AG10803 (cell line): Measurements from ENCODE around the gene LILRB3.
"Not testable (repeated sequence)": the region's sequence is repeated elsewhere in the genome, so short reads cannot be mapped to it uniquely, and the experiment has no call there.

Experiments
- DNase-seq: peaks from one replicate; pipeline ENCODE4 v3.0.0; 2010; ENCODE audit warnings: low read depth
- H3K4me3 ChIP-seq: 2 replicates; pipeline ENCODE4 v1.5.1; 2011; ENCODE audit warnings: mild to moderate bottlenecking, low read length, control low read depth
- CTCF ChIP-seq: conservative IDR thresholded peaks from 2 replicates; pipeline ENCODE4 v1.5.1; 2011; ENCODE audit warnings: mild to moderate bottlenecking, low read length, control low read depth, inconsistent platforms

The LILRB3 gene

GRCh38 chr19:54231077-54231931, 8.5 kb upstream of the LILRB3 start:
- H3K4me3 ChIP-seq: no peak overlapping the region
- DNase-seq: peak; percentile 68
- peak; percentile 94 for TF ChIP-seq CTCF

DNA sequence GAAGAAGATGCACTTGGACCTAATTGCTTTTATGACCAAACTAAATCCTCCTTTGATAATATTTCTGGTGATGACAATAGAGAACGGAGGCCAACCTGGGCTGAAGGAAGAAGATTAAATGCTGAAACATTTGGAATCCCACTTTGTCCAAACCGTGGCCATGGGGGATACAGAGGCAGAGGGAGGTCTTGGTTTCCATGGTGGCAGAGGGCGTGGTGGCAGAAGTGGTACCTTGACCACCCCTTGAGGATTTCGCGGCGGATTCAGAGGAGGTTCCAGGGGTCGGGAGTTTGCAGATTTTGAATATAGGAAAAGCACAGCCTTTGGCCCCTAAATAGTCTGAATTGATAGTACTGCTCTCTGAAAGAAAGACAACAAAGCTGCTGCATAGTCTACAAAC, 7.2 kb upstream of the LILRB3 start:
- TF ChIP-seq CTCF: no peak
- no peak for DNase-seq

GRCh38 chr19:54229146-54229545, 6.3 kb upstream of the LILRB3 start:
- TF ChIP-seq CTCF: no peak
- no peak for DNase-seq
- H3K4me3 ChIP-seq: no peak overlapping the region

More for the DNA sequence above, 7.2 kb upstream of the LILRB3 start:
- no peak overlapping the region for H3K4me3 ChIP-seq

DNA sequence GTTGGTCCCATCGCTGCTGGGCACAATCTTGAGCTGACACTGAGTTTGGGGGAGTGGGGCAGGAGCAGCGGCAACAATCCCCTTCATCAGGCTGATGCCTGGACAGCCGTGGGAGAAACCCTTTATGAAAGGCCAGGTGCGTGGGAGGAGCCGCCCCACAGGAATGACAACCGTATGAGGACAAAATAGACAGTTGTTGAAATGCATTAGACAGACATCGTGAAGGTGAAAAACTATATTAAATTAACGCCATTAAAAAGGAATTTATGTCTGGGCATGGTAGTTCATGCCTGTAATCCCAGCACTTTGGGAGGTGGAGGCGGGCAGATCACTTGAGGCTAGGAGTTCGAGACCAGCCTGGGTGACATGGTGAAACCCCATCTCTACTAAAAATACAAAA, 1.8 kb upstream of the LILRB3 start:
- not testable (repeated sequence) for DNase-seq, H3K4me3 ChIP-seq

GRCh38 chr19:54223937-54224281, 1.1 kb upstream of the LILRB3 start:
- DNase-seq, H3K4me3 ChIP-seq: not testable (repeated sequence)

GRCh38 chr19:54223277-54223936, 600 bp upstream of the LILRB3 start:
- not testable (repeated sequence) for DNase-seq, H3K4me3 ChIP-seq

- not testable (repeated sequence) for DNase-seq
Observed at GRCh38 chr19:54221947-54222346, 860 bp downstream of the LILRB3 start.

DNA sequence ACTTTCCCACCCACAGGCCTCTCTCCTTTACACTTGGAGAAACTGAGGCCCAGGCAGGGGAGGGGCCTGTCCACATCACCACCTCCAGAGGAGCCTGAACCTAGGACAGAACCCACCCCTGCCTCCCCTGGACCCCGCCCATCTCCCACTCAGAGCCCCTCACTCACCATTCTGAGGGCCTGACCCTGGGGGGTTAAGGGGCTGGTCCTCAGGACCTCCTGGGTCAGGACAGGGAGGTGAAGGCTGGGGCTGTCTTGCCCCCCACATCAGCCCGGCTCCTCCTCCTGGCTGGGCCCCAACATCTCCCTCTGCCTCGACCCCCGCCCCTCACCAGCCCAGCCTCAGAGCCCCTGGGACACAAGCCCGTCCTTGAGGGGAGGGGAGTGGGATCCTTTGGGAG, 3.1 kb downstream of the LILRB3 start:
- not testable (repeated sequence) for DNase-seq

More at GRCh38 chr19:54221947-54222346, 860 bp downstream of the LILRB3 start:
- H3K4me3 ChIP-seq: not testable (repeated sequence)

DNA sequence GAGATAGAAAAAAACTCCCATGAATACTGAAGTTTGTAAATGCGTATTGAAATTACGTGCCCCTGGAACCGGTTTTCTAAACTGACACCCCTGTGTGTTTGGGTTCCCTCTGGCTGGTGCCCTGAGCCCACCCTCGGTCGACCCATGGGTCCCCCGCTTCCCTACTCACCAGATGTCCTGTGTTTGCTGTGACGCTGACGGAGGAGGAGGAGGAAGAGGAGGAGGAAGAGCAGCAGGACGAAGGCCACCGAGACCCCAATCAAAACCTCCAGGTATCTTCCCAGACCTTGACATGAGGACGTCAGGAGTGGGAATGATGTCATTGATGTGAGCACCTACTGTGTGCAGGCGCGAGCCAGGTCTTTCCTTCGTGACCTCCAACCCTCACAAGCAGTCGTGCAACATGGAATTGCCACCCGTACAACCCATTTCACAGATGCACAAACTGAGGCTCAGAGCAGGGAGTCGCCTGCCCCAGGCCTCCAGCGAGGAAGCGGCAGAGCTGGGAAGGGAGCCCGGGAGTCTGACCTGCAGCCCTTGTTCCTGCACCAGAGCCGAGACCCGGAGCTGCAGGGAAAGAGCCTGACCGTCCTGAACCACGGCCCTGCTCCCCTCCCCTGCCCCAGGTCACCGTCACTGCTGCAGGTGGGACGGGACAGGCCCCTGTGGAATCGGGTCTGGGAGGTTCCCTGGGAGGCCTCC, 3.7 kb downstream of the LILRB3 start:
- no peak for TF ChIP-seq CTCF
- no peak for DNase-seq
- no peak overlapping the region for H3K4me3 ChIP-seq

More for the DNA sequence above, 3.1 kb downstream of the LILRB3 start:
- not testable (repeated sequence) for H3K4me3 ChIP-seq
